GDM1 (cell line): ENCODE results near the gene RNF133.
"Not testable (repeated sequence)": the region's sequence is repeated elsewhere in the genome, so short reads cannot be mapped to it uniquely, and the experiment has no call there.

Experiments
- DNase-seq: peaks from one replicate; lab custom pipeline; 2025; lab: John Stamatoyannopoulos, UW

The RNF133 gene

DNA sequence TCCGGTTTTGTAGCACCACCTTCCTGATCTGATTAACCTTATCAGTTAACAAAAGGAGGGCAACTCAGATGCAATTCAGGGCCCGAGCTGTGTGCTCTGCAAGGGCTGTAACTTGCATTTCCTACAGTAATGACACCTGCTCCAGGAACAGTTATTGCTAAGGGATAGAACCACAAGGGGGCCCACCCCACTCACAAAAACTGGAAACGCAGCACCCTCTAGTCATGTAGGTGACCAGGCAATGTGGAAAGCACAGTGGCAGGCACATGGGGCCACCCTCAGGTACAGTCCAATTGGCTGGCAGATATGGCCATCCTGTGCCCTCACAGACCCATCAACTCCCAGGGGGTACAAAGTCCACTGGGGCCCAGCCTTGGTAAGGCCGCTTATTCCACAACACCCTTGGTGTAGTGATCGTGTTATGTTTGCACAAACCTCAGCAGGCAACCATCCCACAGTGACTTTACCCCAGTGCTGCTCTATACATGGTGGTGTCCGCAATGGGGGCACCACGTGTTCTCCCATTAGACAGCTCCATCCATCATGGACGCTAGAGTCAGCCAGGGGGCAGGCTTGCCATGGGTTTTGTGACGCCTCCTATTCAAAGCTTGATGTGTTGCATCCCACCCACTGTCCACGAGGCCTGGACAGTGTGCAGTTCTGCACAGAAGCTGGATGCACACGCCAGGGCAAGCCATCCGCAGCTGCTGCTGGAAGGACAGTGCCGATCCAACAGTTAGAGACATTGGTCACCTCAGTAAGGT, 9.4 kb downstream of the RNF133 start:
- no peak for DNase-seq

- no peak for DNase-seq
These were observed 10.4 kb downstream of the RNF133 start for GRCh38 chr7:122688400-122688998.

DNA sequence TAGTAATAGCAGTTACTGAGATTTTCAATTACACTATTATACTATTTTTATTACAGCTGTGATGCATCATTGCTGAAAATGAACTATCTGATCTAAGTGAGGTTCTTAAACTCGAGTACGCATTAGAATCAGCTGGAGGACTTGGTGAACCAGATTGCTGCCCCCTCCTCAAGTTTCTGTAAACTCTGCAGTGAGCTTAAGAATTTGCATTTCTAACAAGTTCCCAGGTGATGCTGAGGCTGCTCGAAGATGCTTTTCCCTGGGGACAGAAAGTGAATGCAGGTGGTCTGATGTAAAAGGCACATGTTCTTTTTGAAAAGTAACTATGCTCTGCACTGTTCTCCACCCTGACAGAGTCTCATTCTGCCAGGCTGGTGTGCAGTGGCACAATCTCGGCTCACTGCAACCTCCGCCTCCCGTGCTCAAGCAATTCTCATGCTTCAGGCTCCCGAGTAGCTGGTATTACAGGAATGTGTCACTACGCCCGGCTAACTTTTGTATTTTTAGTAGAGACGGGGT, 12.5 kb downstream of the RNF133 start:
- DNase-seq = no peak

GRCh38 chr7:122684504-122684903, 14.4 kb downstream of the RNF133 start:
- DNase-seq = no peak

GRCh38 chr7:122682815-122683550, 15.9 kb downstream of the RNF133 start:
- DNase-seq = no peak

DNA sequence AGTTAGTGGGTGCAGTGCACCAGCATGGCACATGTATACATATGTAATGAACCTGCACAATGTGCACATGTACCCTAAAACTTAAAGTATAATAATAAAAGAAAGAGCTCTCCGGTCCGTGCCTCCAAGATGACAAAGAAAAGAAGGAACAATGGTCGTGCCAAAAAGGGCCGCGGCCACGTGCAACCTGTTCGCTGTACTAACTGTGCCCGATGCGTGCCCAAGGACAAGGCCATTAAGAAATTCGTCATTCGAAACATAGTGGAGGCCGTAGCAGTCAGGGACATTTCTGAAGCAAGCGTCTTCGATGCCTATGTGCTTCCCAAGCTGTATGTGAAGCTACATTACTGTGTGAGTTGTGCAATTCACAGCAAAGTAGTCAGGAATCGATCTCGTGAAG, 17.7 kb downstream of the RNF133 start:
- DNase-seq = not testable (repeated sequence)

DNA sequence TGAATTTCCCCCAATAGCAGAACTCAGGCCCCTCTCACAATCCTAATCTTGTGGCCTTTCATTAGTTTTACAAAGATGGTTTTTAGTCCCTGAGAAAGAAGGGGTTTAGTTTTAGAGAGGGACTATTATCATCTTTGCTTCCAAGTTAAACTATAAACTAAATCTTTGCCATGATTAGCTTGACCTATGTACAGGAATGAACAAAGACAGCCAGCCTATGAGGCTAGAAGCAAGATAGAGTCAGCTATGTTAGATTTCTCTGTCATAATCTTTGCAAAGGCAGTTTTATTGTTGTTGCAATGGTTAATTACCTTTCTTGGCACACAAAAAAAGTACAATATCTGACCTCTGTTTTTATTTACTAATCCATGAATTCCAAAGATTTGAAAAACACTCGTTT, 19.1 kb downstream of the RNF133 start:
- DNase-seq = no peak

- not testable (repeated sequence) for DNase-seq
These were observed 19.6 kb downstream of the RNF133 start for GRCh38 chr7:122679269-122679709.

DNA sequence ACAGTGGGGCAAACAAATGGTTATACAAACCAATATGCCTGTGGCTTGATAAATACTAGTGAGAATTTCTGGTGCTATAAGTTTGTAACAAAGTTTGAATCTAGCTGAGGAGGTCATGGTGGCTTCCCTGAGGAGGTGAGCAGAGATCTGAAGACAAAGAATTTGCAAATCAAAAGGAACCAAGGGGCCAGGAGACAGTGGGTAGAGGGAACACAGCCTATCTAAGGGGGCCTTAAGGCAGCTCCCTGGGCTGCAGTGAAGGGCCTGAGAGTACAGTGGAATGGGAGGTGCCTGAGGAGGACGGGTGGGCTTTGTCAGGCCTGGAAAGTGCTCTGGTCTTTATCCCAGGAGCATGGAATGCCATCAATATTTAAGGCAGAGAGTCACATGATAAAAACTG, 21.8 kb downstream of the RNF133 start:
- no peak for DNase-seq

- DNase-seq = no peak
These were observed 22.5 kb downstream of the RNF133 start for GRCh38 chr7:122676466-122676865.

DNA sequence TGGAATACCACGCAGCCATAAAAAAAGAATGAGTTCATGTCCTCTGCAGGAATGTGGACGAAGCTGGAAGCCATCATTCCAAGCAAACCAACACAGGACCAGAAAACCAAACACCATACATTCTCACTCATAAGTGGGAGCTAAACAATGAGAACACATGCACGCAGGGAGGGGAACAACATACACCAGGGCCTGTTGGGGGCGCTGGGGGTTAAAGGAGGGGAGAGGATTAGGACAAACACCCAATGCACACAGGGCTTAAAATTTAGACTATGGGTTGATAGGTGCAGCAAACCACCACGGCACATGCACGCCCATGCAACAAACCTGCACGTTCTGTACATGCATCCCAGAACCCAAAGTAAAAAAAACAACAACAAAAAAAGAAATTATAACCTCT, 23.3 kb downstream of the RNF133 start:
- DNase-seq = no peak

DNA sequence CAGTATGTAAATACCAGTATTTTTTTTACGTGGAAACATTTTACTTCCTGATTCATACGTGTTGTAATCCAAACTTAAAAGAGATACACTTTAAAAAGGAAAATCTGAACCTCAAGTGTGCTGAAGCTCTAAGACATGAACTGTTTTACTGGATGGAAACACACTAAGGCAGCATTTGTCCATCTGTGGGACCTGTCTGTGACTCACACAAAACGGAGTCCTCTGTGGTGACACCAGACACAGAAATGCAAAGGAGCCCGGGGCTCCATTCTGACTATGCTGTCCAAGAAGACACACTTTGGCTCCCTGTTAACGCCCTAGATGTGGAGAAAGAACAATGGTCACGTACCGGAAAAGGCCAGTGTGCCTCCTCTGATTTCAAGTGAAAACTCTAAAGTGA, 23.9 kb downstream of the RNF133 start:
- no peak for DNase-seq

DNA sequence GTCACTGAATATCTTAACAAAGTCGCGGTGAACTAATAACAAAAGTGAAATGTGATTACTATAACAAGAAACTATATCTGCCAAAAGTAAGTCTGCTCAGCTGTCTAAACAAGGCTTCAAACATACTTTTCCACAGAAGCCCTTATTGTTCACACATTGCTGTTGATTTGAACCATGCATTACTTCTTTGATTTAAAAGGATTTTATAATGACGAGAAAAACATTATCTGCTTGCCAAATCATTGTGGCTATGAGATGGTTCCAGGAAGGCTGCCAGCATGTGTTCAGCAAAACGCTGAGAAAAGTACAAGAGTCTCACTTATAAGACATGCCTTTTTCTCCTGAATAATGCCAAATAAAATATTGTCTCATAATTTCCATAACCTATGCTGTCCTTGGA, 24.4 kb downstream of the RNF133 start:
- DNase-seq = no peak

DNA sequence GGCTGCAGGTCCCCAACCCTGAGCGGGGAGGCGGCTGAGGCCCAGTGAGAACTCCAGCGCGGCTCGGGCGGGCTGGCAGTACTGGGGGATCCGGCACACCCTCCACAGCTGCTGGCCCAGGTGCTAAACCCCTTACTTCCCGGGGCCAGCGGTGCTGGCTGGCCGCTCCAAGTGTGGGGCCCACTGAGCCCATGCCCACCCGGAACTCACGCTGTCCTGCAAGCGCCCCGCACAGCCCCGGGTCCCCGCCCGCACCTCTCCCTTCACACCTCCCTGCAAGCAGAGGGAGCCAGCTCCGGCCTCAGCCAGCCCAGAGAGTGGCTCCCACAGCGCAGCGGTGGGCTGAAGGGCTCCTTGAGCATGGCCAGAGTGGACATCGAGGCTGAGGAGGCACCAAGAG, 25.0 kb downstream of the RNF133 start:
- no peak for DNase-seq

DNA sequence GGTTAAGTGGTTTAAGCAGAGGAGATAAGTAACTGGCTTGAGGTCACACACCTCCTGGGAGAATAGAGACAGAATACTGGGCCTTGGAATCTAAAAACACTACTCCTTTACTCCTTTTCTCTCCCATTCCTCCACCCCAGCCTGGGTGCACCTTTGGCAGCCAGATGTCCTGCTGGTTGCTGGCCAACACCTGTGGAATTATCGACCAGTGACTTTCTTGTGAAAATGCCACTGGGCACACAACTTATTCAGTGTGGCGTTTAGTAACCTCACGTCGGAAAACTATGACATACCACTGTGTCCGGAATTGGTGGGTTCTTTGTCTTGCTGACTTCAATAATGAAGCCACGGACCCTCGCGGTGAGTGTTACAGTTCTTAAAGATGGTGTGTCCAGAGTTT, 26.4 kb downstream of the RNF133 start:
- no peak for DNase-seq

DNA sequence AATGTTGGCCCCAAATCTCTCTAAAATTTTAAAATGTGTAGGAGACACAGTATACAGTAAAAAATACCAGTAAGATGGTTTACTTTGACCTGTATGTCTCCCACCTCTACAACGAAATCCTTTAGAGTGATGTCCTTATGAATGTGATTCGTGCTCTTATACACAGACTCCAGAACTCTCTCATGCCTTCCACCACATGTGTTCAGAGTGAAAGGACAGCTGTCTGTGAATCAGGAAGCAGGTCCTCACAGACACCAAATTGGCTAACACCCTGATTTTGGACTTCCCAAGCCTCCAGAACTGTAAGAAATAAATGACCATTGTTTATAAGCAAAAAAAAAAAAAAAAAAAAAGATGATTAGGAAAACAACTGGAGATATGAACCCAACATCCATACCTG, 35.2 kb downstream of the RNF133 start:
- no peak for DNase-seq

GRCh38 chr7:122658856-122659255, 40.1 kb downstream of the RNF133 start:
- DNase-seq = no peak

DNA sequence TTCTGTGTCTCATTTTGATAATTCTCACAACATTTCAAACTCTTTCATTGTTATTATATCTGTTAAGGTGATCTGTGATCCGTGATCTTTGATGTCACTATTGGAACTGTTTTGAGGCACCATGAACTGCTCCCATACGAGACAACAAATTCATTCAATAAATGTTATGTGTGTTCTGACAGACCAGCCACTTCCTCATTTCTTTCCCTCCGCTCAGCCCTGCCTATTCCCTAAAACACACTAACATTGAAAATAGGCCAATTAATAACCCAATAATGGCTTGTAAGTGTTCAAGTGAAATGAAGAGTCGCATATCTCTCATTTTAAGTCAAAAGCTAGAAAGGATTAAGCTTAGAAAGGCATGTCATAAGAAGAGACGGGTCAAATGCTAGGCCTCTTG, 45.2 kb downstream of the RNF133 start:
- DNase-seq = no peak

DNA sequence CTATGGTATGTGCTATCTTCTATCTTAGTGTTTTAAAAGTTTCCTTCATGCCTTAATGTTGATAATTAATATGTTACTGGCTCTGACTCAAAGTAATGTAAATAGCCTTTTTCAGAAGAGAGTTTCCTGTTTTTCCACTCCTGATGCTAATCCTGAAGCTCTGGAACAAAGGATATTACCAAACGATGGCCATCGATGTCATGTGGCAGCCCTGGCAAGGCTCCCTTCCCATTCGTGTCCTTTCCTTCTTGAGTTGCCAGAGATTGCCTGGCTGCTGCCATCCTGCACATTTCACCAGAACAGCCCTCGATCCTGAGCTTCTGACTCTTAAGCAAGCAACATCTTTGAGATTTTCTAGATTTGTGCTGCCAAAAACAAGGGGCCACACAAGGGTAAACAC, 46.0 kb downstream of the RNF133 start:
- no peak for DNase-seq

GRCh38 chr7:122651451-122651850, 47.5 kb downstream of the RNF133 start:
- DNase-seq = no peak
